Thymus (tissue), 11 donors: Measurements from ENCODE around the gene NIPAL1. TPM values are rescaled to one million over a fixed set of nuclear protein-coding genes. Genes with fewer than 3 reads are reported as not detected.

Experiments
- DNase-seq, 9 donors: peaks; one replicate each; pipeline ENCODE4 v3.0.0-alpha.2; 2013; ENCODE audit warnings: low spot score in 9 of 9, low read depth in 6 of 9, missing footprints in 1 of 9
- H3K27ac ChIP-seq, 2 donors: one replicate each; pipeline ENCODE4 v1.5.1; 2013; ENCODE audit warnings: control low read depth in 1 of 2, low read depth in 1 of 2, low read length in 1 of 2, mild to moderate bottlenecking in 1 of 2, moderate library complexity in 1 of 2
- H3K27me3 ChIP-seq, 2 donors: one replicate each; pipeline ENCODE4 v1.5.1; 2013; ENCODE audit warnings: low read length in 1 of 2; ENCODE audit not compliant: control insufficient read depth in 2 of 2, insufficient read depth in 1 of 2
- H3K36me3 ChIP-seq, 2 donors: one replicate each; pipeline ENCODE4 v1.5.1; 2013; ENCODE audit warnings: low read length in 1 of 2, mild to moderate bottlenecking in 1 of 2, moderate library complexity in 1 of 2; ENCODE audit not compliant: control insufficient read depth in 2 of 2, insufficient read depth in 2 of 2
- H3K4me1 ChIP-seq, 2 donors: one replicate each; pipeline ENCODE4 v1.5.1; 2013; ENCODE audit warnings: low read length in 2 of 2; ENCODE audit not compliant: control insufficient read depth in 2 of 2, insufficient read depth in 2 of 2
- H3K4me3 ChIP-seq, 2 donors: one replicate each; pipeline ENCODE4 v1.5.1; 2013; ENCODE audit warnings: low read length in 2 of 2, control low read depth in 1 of 2, mild to moderate bottlenecking in 1 of 2
- H3K9me3 ChIP-seq, 2 donors: one replicate each; pipeline ENCODE4 v1.5.1; 2013; ENCODE audit warnings: low read length in 1 of 2, mild to moderate bottlenecking in 1 of 2; ENCODE audit not compliant: control insufficient read depth in 2 of 2, insufficient read depth in 1 of 2
- WGBS: extraction: QIAGEN DNeasy Blood & Tissue Kit; methylation state at CpG from one replicate; pipeline ENCODE4 v1.1.7; 2013; 5-methylcytosine and 5-hydroxymethylcytosine counted together
- polyA plus RNA-seq: library from polyadenylated mRNA; stranded (reverse); fragments of 200-250 nt; gene quantifications from one replicate; pipeline ENCODE4 v1.2.3, GENCODE V29; 2013
- total RNA-seq: library from RNA; stranded (reverse); fragments of 120-200 nt; gene quantifications from one replicate; pipeline ENCODE4 v1.2.4, GENCODE V29; 2013
- donor health status: healthy.

Gene NIPAL1
- total and polyA plus RNA-seq, 2 donors = 0.47 to 0.73 TPM

GRCh38 chr4:48043504-48043903, 26.9 kb downstream of the NIPAL1 start:
- Histone ChIP-seq H3K27me3 (no peaks in the 10 kb centered on the region), H3K27ac (no peak overlapping the region), H3K36me3 (no peaks in the 10 kb centered on the region), H3K4me1 (peaks cover 12 to 18% of the 10 kb centered on the region in 2 donors), H3K9me3 (no peaks in the 10 kb centered on the region), H3K4me3 (no peak overlapping the region)
- DNase-seq = no peak
- WGBS = 94% methylated on average over 2 of the region's 2 CpGs

GRCh38 chr4:48044298-48044697, 27.7 kb downstream of the NIPAL1 start:
- DNase-seq = no peak
- H3K27me3 ChIP-seq = no peaks in the 10 kb centered on the region
- 61% methylated on average over 2 of the region's 2 CpGs for WGBS
- no peak overlapping the region for H3K4me3 ChIP-seq
- peaks cover 12 to 18% of the 10 kb centered on the region in 2 donors for H3K4me1 ChIP-seq
- H3K9me3 ChIP-seq = no peaks in the 10 kb centered on the region
- H3K27ac ChIP-seq = no peak overlapping the region
- H3K36me3 ChIP-seq = no peaks in the 10 kb centered on the region

- peaks cover 12 to 18% of the 10 kb centered on the region in 2 donors for H3K4me1 ChIP-seq
- H3K36me3 ChIP-seq = no peaks in the 10 kb centered on the region
- H3K4me3 ChIP-seq = no peak overlapping the region
- H3K9me3 ChIP-seq = no peaks in the 10 kb centered on the region
- H3K27me3 ChIP-seq = no peaks in the 10 kb centered on the region
- no peak overlapping the region for H3K27ac ChIP-seq
- 17% methylated on average over 3 of the region's 3 CpGs for WGBS
- no peak for DNase-seq
Measured at GRCh38 chr4:48046059-48046458, 29.5 kb downstream of the NIPAL1 start.

- no peaks in the 10 kb centered on the region for H3K27me3 ChIP-seq
- no peaks in the 10 kb centered on the region for H3K36me3 ChIP-seq
- 3% methylated on average over 3 of the region's 3 CpGs for WGBS
- no peaks in the 10 kb centered on the region for H3K9me3 ChIP-seq
- peaks cover 12 to 18% of the 10 kb centered on the region in 2 donors for H3K4me1 ChIP-seq
- DNase-seq = peak in 7 of 9 donors; percentile 9 to 73 (median 37)
- H3K27ac ChIP-seq = no peak overlapping the region
- no peak overlapping the region for H3K4me3 ChIP-seq
Measured at GRCh38 chr4:48047421-48047844, 30.9 kb downstream of the NIPAL1 start.

- no peak for DNase-seq
- 95% methylated on average over 1 of the region's 1 CpG for WGBS
- peaks cover 12 to 18% of the 10 kb centered on the region in 2 donors for H3K4me1 ChIP-seq
Measured at GRCh38 chr4:48047896-48048295, 31.3 kb downstream of the NIPAL1 start.

GRCh38 chr4:48049483-48049882, 32.9 kb downstream of the NIPAL1 start:
- H3K27me3 ChIP-seq = no peaks in the 10 kb centered on the region
- WGBS = 94% methylated on average over 8 of the region's 8 CpGs
- DNase-seq = no peak

More at GRCh38 chr4:48047896-48048295, 31.3 kb downstream of the NIPAL1 start:
- H3K27me3 ChIP-seq = no peaks in the 10 kb centered on the region
- H3K4me3 ChIP-seq = no peak overlapping the region
- H3K36me3 ChIP-seq = no peaks in the 10 kb centered on the region
- H3K9me3 ChIP-seq = no peaks in the 10 kb centered on the region
- H3K27ac ChIP-seq = no peak overlapping the region

GRCh38 chr4:48051078-48051477, 34.5 kb downstream of the NIPAL1 start:
- Histone ChIP-seq H3K4me3 (no peak overlapping the region), H3K36me3 (no peaks in the 10 kb centered on the region), H3K9me3 (no peaks in the 10 kb centered on the region), H3K4me1 (peaks cover 10 to 18% of the 10 kb centered on the region in 2 donors), H3K27me3 (no peaks in the 10 kb centered on the region), H3K27ac (no peak overlapping the region)
- WGBS = 100% methylated on average over 1 of the region's 1 CpG
- no peak for DNase-seq

More at GRCh38 chr4:48049483-48049882, 32.9 kb downstream of the NIPAL1 start:
- H3K9me3 ChIP-seq = no peaks in the 10 kb centered on the region
- no peak overlapping the region for H3K4me3 ChIP-seq
- no peak overlapping the region for H3K27ac ChIP-seq
- no peaks in the 10 kb centered on the region for H3K36me3 ChIP-seq
- H3K4me1 ChIP-seq = peaks cover 12 to 18% of the 10 kb centered on the region in 2 donors

GRCh38 chr4:48058617-48059530, 42.3 kb downstream of the NIPAL1 start:
- 92% methylated on average over 5 of the region's 5 CpGs for WGBS
- no peak overlapping the region for H3K4me3 ChIP-seq
- peak in 1 of 9 donors; percentile 34 for DNase-seq
- no peaks in the 10 kb centered on the region for H3K27me3 ChIP-seq
- H3K4me1 ChIP-seq = no peaks in the 10 kb centered on the region
- no peaks in the 10 kb centered on the region for H3K9me3 ChIP-seq
- no peaks in the 10 kb centered on the region for H3K36me3 ChIP-seq
- no peak overlapping the region for H3K27ac ChIP-seq

GRCh38 chr4:48064349-48064748, 47.8 kb downstream of the NIPAL1 start:
- Histone ChIP-seq H3K4me1 (no peaks in the 10 kb centered on the region), H3K27ac (no peak overlapping the region), H3K9me3 (no peaks in the 10 kb centered on the region), H3K4me3 (no peak overlapping the region), H3K27me3 (no peaks in the 10 kb centered on the region), H3K36me3 (peaks cover 0 to 3% of the 10 kb centered on the region in 2 donors)
- DNase-seq = peak in 1 of 9 donors; percentile 24
- WGBS = 49% methylated on average over 3 of the region's 3 CpGs
